Stimulated activated naive CD8-positive, alpha-beta T cell treated with anti-CD3 and anti-CD28 coated beads, Interleukin-15, amount 100 ng/mL, for 72 hours (primary cell): ENCODE measurements around the gene ACSF3.

Experiments used
- ATAC-seq: fragments of 150-1000 bp; cut with Tn5 transposase; 2 replicates; pipeline ENCODE4 v1.10.0; 2021; ENCODE audit warnings: mild to moderate bottlenecking, moderate library complexity
- DNase-seq, 2 donors: peaks; one replicate each; pipeline ENCODE4 v3.0.0; 2021 to 2022
- H3K27ac Mint-ChIP-seq, 2 donors: one replicate each; pipeline ENCODE4 v1.8.0; 2022; ENCODE audit warnings: mild to moderate bottlenecking in 2 of 2, mixed read lengths in 2 of 2, moderate library complexity in 2 of 2
- H3K27me3 Mint-ChIP-seq: one replicate; pipeline ENCODE4 v1.8.0; 2022; ENCODE audit warnings: mixed read lengths
- H3K4me1 Mint-ChIP-seq: one replicate; pipeline ENCODE4 v1.8.0; 2022; ENCODE audit warnings: mild to moderate bottlenecking, mixed read lengths
- H3K4me3 Mint-ChIP-seq, 2 donors: one replicate each; pipeline ENCODE4 v1.8.0; 2022; ENCODE audit warnings: mild to moderate bottlenecking in 2 of 2, mixed read lengths in 2 of 2, moderate library complexity in 1 of 2
- H3K9me3 Mint-ChIP-seq, 2 donors: one replicate each; pipeline ENCODE4 v1.8.0; 2022; ENCODE audit warnings: mixed read lengths in 2 of 2

ACSF3 gene

GRCh38 chr16:89094880-89095258 is 1.2 kb downstream of the ACSF3 start:
- no peak for DNase-seq
- Mint-ChIP-seq H3K4me1 (peaks cover 63% of the 10 kb centered on the region), H3K4me3 (peak overlapping the region; percentile 94 to 96), H3K27ac (no peak overlapping the region), H3K27me3 (peaks cover 5% of the 10 kb centered on the region), H3K9me3 (no peaks in the 10 kb centered on the region)
- no peak for ATAC-seq

GRCh38 chr16:89095491-89095951 is 1.9 kb downstream of the ACSF3 start:
- ATAC-seq: no peak
- H3K9me3 Mint-ChIP-seq: no peaks in the 10 kb centered on the region
- H3K4me1 Mint-ChIP-seq: peaks cover 69% of the 10 kb centered on the region
- H3K27me3 Mint-ChIP-seq: peaks cover 5% of the 10 kb centered on the region
- DNase-seq: no peak
- peak overlapping the region; percentile 94 to 96 for H3K4me3 Mint-ChIP-seq
- peak overlapping the region in 1 of 2 donors; percentile 59 for H3K27ac Mint-ChIP-seq

- DNase-seq (no peak), ATAC-seq (no peak)
- Mint-ChIP-seq H3K4me3 (peak overlapping the region; percentile 94 to 96), H3K4me1 (peaks cover 76% of the 10 kb centered on the region), H3K27ac (peak overlapping the region; percentile 54 to 97), H3K9me3 (no peaks in the 10 kb centered on the region), H3K27me3 (peaks cover 5% of the 10 kb centered on the region)
Measured at GRCh38 chr16:89096042-89096717, 2.5 kb downstream of the ACSF3 start.

DNA sequence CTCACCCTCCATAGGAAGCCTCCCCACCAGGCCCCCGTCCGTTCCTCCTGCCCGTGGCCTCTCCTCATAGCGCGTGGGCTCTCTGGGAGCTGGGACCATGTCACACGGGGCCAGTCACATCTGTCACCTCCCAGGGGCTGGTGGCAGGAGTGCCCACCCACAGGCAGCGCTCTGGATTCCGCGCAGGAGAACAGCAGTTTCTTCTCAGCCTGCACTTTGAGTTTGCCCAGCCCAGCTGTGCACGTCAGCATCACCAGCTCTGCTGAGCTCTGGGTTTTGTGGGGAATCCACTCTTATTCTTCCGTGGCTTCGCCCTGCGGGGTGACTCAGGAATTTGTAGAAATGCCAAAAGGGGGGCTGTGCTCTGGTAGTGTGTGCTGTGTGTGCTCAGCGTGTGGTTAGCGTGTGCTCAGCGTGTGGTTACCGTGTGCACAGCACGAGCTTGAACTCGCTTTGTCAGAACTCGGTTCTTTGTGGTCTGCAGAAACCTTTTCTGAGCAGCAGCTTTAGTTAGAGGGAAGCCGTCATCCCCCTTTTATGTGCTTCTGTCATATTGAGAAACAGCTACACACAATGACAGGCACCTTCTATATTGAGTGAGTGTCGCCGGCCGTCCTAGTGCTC is 3.2 kb downstream of the ACSF3 start:
- peaks cover 5% of the 10 kb centered on the region for H3K27me3 Mint-ChIP-seq

DNA sequence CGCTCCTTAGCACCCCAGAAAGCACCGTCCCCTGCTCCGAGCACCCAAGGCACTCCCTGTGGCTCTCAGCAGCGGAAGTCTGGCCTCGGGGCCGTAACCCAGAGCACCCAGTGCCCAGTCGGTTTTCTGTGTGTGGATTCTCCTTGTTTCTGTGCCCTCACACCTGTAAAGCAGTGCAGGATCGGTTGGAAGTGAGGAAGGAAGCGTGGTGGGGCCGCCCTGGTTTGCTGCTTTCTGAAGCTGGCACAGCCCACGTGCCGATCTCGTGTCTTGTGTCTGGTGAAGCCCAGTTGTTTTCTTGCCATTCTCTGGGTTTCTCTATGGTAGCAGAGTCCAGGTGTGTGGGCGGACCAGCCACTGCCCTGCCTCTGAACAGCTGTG is 3.7 kb downstream of the ACSF3 start:
- no peak for DNase-seq
- peak; percentile 19 for ATAC-seq
- Mint-ChIP-seq H3K9me3 (no peaks in the 10 kb centered on the region), H3K4me1 (peaks cover 83% of the 10 kb centered on the region), H3K4me3 (peak overlapping the region; percentile 94 to 96), H3K27ac (peak overlapping the region; percentile 97 to 98), H3K27me3 (peaks cover under 1% of the 10 kb centered on the region)

More for the DNA sequence above, 3.2 kb downstream of the ACSF3 start:
- peaks cover 83% of the 10 kb centered on the region for H3K4me1 Mint-ChIP-seq
- H3K4me3 Mint-ChIP-seq: peak overlapping the region; percentile 94 to 96
- peak; percentile 73 to 83 for DNase-seq
- peak; percentile 91 for ATAC-seq
- no peaks in the 10 kb centered on the region for H3K9me3 Mint-ChIP-seq
- peak overlapping the region; percentile 97 to 98 for H3K27ac Mint-ChIP-seq

DNA sequence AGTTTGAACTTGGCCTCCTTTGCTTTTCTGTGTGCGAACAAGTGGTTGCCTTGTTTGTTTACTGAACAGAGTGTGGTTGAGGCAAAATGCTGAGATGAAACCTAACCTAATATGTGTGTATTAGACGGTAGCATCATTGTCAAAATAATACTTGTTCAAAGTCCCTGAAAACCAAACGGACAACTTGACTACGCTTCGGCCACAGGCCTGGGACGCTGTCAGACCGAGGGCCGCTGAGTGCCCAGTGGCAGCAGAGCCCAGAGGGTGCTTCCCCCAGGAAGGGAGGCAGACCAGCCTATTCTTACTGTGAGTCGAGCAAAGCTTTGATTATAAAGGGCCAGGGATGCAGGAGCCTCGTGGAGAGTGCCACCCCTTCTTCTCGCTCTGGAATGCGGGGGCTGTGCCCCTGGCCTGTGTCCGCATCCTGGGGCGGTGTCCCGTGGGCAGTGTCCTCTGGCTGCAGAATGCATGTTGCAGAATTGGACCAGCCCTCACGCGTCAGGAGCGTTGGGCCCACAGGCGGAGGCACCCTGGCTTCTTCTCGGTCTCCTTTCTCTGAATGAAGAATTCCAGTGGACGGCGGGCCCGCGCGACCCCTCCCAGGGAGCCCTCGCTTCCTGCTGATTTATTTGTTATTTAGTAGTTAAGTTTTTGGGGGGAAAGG is 5.2 kb downstream of the ACSF3 start:
- Mint-ChIP-seq H3K27ac (peak overlapping the region; percentile 2 to 7), H3K4me3 (peak overlapping the region; percentile 94 to 96), H3K27me3 (no peaks in the 10 kb centered on the region), H3K9me3 (no peaks in the 10 kb centered on the region), H3K4me1 (peaks cover 86% of the 10 kb centered on the region)
- DNase-seq (no peak), ATAC-seq (no peak)

DNA sequence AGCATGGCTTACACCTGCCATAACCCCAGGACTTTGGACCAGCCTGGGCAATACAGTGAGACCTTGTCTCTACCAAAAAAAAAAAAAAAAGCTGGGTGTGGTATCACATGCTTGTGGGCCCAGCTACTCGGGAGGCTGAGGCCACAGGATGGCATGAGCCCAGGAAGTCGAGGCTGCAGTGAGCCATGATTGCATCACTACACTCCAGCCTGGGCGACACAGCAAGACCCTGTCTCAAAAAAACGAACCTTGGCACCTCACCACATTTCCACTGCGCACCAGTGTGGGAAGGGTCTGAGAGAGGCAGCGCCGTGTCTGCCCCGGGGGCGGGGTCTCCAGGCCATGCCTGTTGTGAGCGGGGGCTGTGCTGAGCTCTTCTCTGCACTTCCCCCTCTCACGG is 6.3 kb downstream of the ACSF3 start:
- H3K4me3 Mint-ChIP-seq: peak overlapping the region in 1 of 2 donors; percentile 48
- no peaks in the 10 kb centered on the region for H3K9me3 Mint-ChIP-seq
- ATAC-seq (no peak), DNase-seq (peak in 1 of 2 donors; percentile 49)
- no peaks in the 10 kb centered on the region for H3K27me3 Mint-ChIP-seq
- peak overlapping the region; percentile 32 to 87 for H3K27ac Mint-ChIP-seq
- peaks cover 79% of the 10 kb centered on the region for H3K4me1 Mint-ChIP-seq

- peaks cover 77% of the 10 kb centered on the region for H3K4me1 Mint-ChIP-seq
- H3K4me3 Mint-ChIP-seq: peak overlapping the region in 1 of 2 donors; percentile 42
- no peak for DNase-seq
- no peaks in the 10 kb centered on the region for H3K9me3 Mint-ChIP-seq
- ATAC-seq: no peak
- H3K27me3 Mint-ChIP-seq: no peaks in the 10 kb centered on the region
- no peak overlapping the region for H3K27ac Mint-ChIP-seq
Measured at GRCh38 chr16:89100601-89101302, 7.1 kb downstream of the ACSF3 start.

GRCh38 chr16:89101303-89102040 is 7.8 kb downstream of the ACSF3 start:
- peak; percentile 11 for ATAC-seq
- peak overlapping the region in 1 of 2 donors; percentile 85 for H3K27ac Mint-ChIP-seq
- H3K4me1 Mint-ChIP-seq: peaks cover 70% of the 10 kb centered on the region
- no peaks in the 10 kb centered on the region for H3K27me3 Mint-ChIP-seq
- H3K4me3 Mint-ChIP-seq: peak overlapping the region; percentile 39 to 42
- no peaks in the 10 kb centered on the region for H3K9me3 Mint-ChIP-seq
- peak in 1 of 2 donors; percentile 38 for DNase-seq

DNA sequence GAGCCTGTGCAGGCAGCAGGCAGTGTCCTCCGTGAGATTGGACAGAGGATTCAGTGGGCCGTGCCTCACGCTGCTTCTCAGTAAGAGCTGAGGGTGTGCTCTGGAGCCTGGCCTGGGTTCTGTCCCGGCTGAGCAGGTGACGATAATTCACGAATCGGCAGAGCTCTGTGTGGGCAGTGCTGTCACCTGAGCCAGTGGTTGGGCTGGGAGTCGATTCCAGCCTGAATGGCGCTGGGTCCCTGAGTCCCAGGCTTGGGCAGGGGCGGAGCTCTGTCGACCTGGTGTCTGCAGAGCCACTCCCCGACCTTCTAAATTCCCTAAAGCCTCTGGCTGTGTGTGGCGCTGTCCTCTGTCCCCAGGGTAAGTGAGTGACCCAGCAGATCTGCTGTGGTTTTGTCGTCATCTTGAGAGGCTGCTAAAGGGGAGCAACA is 8.4 kb downstream of the ACSF3 start:
- Mint-ChIP-seq H3K4me1 (peaks cover 64% of the 10 kb centered on the region), H3K27ac (no peak overlapping the region), H3K27me3 (no peaks in the 10 kb centered on the region), H3K9me3 (no peaks in the 10 kb centered on the region), H3K4me3 (peak overlapping the region in 1 of 2 donors; percentile 39)
- DNase-seq (no peak), ATAC-seq (no peak)

DNA sequence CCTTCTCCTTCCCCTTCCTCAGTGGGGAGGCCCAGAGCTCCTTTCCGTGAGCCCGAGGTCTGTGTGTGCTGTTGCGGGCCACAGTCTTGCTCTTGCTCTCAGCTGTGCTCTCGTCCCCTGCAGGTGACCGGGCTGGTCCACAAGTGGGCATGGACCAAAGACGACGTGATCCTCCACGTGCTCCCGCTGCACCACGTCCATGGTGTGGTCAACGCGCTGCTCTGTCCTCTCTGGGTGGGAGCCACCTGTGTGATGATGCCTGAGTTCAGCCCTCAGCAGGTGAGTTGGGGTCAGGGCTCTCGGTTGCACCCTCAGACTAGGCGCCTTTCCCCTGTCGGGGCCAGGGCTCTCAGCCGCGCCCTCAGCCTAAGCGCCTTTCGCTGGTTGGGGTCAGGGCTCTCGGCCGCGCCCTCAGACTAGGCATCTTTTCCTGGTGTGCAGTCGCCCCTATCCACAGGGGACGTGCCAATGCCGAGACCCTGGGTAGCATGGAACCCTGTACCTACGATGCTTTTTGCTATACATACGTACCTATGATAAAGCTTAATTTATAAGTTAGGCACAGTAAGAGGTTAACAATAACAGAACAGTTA is 8.9 kb downstream of the ACSF3 start:
- no peak overlapping the region for H3K4me3 Mint-ChIP-seq
- DNase-seq: no peak
- peak overlapping the region in 1 of 2 donors; percentile 74 for H3K27ac Mint-ChIP-seq
- no peak for ATAC-seq
- peaks cover 59% of the 10 kb centered on the region for H3K4me1 Mint-ChIP-seq
- H3K27me3 Mint-ChIP-seq: no peaks in the 10 kb centered on the region
- no peaks in the 10 kb centered on the region for H3K9me3 Mint-ChIP-seq

DNA sequence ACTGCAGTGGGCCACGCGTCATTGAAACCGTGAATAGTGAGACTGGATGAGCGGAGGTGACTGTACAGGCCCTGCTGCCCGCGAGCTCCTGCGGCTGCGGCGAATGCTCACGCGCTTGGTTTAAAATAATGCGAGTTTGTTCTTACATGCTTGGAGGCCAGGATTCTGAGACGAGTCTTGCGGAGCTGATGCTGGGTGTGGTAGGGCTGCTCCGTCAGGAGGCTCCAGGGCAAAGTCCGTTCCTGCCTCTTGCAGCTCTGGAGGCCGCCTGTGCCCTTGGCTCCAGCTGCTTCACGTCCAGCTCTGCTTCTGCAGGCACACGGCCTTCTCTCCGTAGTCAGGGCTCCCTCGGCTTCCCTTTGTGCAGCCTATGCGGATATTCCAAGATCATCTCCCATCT is 9.5 kb downstream of the ACSF3 start:
- Mint-ChIP-seq H3K27ac (no peak overlapping the region), H3K27me3 (no peaks in the 10 kb centered on the region), H3K9me3 (no peaks in the 10 kb centered on the region), H3K4me1 (peaks cover 53% of the 10 kb centered on the region), H3K4me3 (no peak overlapping the region)
- no peak for ATAC-seq
- DNase-seq: no peak

DNA sequence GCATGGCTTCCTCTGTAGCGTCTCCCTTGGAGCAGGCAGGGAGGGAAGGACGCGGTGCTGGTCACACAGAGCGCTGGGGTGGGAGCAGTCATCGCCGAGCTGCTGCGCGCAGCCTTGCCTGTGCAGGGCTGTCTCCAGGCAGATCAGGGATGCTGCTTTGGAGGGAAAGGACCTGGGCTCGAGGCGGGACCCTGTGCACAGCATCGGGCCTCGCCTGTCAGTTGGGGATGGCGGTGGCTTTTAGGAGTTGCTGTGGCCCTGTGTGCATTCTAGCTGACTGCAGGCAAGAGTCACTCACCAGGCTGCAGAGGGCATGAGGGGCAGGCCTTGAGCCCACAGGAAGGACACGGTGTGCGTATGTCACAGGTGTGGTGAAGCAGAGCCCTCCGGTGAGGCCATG is 10.1 kb downstream of the ACSF3 start:
- no peak overlapping the region for H3K4me3 Mint-ChIP-seq
- DNase-seq (no peak), ATAC-seq (no peak)
- H3K27me3 Mint-ChIP-seq: no peaks in the 10 kb centered on the region
- H3K9me3 Mint-ChIP-seq: no peaks in the 10 kb centered on the region
- peak overlapping the region in 1 of 2 donors; percentile 38 for H3K27ac Mint-ChIP-seq
- H3K4me1 Mint-ChIP-seq: peaks cover 52% of the 10 kb centered on the region

- no peak for ATAC-seq
- peaks cover 47% of the 10 kb centered on the region for H3K4me1 Mint-ChIP-seq
- no peak for DNase-seq
- H3K9me3 Mint-ChIP-seq: no peaks in the 10 kb centered on the region
- H3K27ac Mint-ChIP-seq: no peak overlapping the region
- no peaks in the 10 kb centered on the region for H3K27me3 Mint-ChIP-seq
- no peak overlapping the region for H3K4me3 Mint-ChIP-seq
Measured at GRCh38 chr16:89104303-89104702, 10.7 kb downstream of the ACSF3 start.
